H1 (cell line): Measurements from ENCODE around the gene GIPC1. TPM values are rescaled to one million over a fixed set of nuclear protein-coding genes. Genes with fewer than 3 reads are reported as not detected.

Source experiments
- BCL11A ChIP-seq, 2 experiments: IDR thresholded peaks; one replicate each; pipeline ENCODE4 v1.6.1; 2011; ENCODE audit warnings: low read depth in 2 of 2, low read length in 2 of 2, mild to moderate bottlenecking in 2 of 2
- GABPA ChIP-seq: IDR thresholded peaks from 2 replicates; pipeline ENCODE4 v1.6.1; 2011; ENCODE audit warnings: mild to moderate bottlenecking, low read length, moderate library complexity, borderline replicate concordance; ENCODE audit not compliant: insufficient read depth
- HDAC6 ChIP-seq: IDR thresholded peaks from one replicate; pipeline ENCODE4 v1.7.1; 2012; ENCODE audit warnings: low read depth, mild to moderate bottlenecking, inconsistent platforms, low read length, moderate library complexity
- POU5F1 ChIP-seq: IDR thresholded peaks from 2 replicates; pipeline ENCODE4 v1.6.1; 2011; ENCODE audit warnings: low read depth, mild to moderate bottlenecking, low read length, moderate library complexity
- RNF2 ChIP-seq: fragments of 200-900, 300-1000 bp; sonication (generic); IDR thresholded peaks from 2 replicates; pipeline ENCODE4 v1.7.1; 2016; ENCODE audit warnings: borderline replicate concordance, low read depth, mild to moderate bottlenecking, antibody characterized with exemption, low read length; ENCODE audit not compliant: poor library complexity, severe bottlenecking; ENCODE audit errors: missing control alignments
- RXRA ChIP-seq: IDR thresholded peaks from 2 replicates; pipeline ENCODE4 v1.6.1; 2011; ENCODE audit warnings: low read depth, mild to moderate bottlenecking, low read length, moderate library complexity; ENCODE audit not compliant: insufficient read depth
- SIN3A ChIP-seq, 2 experiments: IDR thresholded peaks in 1 of 2; conservative IDR thresholded peaks in 1 of 2; 2 replicates each; pipeline ENCODE4 v1.6.1; 2011 to 2012; ENCODE audit warnings: low read length in 2 of 2, improper control_type of control experiment in 1 of 2, low read depth in 1 of 2, mild to moderate bottlenecking in 1 of 2
- SRF ChIP-seq: IDR thresholded peaks from 2 replicates; pipeline ENCODE4 v1.6.1; 2011; ENCODE audit warnings: mild to moderate bottlenecking, low read depth, low read length, moderate library complexity
- ZNF274 ChIP-seq: IDR thresholded peaks from 2 replicates; pipeline ENCODE4 v1.7.0; 2012; ENCODE audit warnings: low read length, borderline replicate concordance; ENCODE audit errors: extremely low read depth
- polyA plus RNA-seq, 7 experiments: library from polyadenylated mRNA; depleted of rRNA in 3 of 7; stranded (reverse) in 5 of 7; unstranded in 2 of 7; fragments of >200 nt in 5 of 7; fragments of 200-250 nt in 2 of 7; gene quantifications; 1 replicate in 5 of 7; 2 replicates in 1 of 7; 4 replicates in 1 of 7; pipeline versions ENCODE4 v1.2.1 to v1.2.3, GENCODE V29; 2011 to 2013; ENCODE audit warnings: missing spikeins in 2 of 7, mixed read lengths in 2 of 7
- total RNA-seq: library from RNA; stranded (reverse); fragmentation: NEBNext Ultra II Directional; extraction: Animal tissue kit (Norgen Biotek cat#: 25700); gene quantifications from 2 replicates; pipeline ENCODE4 v1.2.1, GENCODE V29; 2021
- TF ChIP-seq, protein P1 (sequence below): fragments of 300-600 bp; sonication (generic); IDR thresholded peaks from 2 replicates; pipeline ENCODE4 v1.7.1; 2012; ENCODE audit warnings: low read length, moderate library complexity, mild to moderate bottlenecking, inconsistent platforms; ENCODE audit not compliant: insufficient replicate concordance
- TF ChIP-seq, protein P2 (sequence below): IDR thresholded peaks from 2 replicates; pipeline ENCODE4 v1.6.1; 2012; ENCODE audit warnings: inconsistent platforms

Gene GIPC1
- total and polyA plus RNA-seq, 2 of the 8 experiments (the other 6 are each of a cell fraction or from before 2014, with no cell fraction given) = 65.6 to 72.0 TPM

DNA sequence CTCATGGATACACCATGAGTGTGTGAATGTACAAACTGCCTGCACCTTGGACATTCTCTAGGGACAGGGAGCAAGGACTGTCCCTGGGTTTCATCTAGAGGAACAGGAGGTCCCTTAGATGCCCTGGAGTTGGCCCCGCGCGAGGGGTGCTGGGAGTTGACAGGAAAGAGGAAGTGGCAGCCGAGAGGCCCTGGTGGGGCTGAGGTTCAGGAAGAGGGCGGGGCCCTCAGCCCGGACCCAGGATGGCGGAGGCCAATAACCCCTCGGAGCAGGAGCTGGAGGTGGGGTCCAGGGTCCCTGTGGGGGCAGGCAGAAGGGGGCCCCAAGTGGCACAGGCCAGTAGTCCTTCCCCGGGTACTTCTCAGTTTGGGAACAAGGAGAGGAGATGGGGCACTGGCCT, 55.9 kb downstream of the GIPC1 start (continued):
- TF ChIP-seq, protein P1, sequence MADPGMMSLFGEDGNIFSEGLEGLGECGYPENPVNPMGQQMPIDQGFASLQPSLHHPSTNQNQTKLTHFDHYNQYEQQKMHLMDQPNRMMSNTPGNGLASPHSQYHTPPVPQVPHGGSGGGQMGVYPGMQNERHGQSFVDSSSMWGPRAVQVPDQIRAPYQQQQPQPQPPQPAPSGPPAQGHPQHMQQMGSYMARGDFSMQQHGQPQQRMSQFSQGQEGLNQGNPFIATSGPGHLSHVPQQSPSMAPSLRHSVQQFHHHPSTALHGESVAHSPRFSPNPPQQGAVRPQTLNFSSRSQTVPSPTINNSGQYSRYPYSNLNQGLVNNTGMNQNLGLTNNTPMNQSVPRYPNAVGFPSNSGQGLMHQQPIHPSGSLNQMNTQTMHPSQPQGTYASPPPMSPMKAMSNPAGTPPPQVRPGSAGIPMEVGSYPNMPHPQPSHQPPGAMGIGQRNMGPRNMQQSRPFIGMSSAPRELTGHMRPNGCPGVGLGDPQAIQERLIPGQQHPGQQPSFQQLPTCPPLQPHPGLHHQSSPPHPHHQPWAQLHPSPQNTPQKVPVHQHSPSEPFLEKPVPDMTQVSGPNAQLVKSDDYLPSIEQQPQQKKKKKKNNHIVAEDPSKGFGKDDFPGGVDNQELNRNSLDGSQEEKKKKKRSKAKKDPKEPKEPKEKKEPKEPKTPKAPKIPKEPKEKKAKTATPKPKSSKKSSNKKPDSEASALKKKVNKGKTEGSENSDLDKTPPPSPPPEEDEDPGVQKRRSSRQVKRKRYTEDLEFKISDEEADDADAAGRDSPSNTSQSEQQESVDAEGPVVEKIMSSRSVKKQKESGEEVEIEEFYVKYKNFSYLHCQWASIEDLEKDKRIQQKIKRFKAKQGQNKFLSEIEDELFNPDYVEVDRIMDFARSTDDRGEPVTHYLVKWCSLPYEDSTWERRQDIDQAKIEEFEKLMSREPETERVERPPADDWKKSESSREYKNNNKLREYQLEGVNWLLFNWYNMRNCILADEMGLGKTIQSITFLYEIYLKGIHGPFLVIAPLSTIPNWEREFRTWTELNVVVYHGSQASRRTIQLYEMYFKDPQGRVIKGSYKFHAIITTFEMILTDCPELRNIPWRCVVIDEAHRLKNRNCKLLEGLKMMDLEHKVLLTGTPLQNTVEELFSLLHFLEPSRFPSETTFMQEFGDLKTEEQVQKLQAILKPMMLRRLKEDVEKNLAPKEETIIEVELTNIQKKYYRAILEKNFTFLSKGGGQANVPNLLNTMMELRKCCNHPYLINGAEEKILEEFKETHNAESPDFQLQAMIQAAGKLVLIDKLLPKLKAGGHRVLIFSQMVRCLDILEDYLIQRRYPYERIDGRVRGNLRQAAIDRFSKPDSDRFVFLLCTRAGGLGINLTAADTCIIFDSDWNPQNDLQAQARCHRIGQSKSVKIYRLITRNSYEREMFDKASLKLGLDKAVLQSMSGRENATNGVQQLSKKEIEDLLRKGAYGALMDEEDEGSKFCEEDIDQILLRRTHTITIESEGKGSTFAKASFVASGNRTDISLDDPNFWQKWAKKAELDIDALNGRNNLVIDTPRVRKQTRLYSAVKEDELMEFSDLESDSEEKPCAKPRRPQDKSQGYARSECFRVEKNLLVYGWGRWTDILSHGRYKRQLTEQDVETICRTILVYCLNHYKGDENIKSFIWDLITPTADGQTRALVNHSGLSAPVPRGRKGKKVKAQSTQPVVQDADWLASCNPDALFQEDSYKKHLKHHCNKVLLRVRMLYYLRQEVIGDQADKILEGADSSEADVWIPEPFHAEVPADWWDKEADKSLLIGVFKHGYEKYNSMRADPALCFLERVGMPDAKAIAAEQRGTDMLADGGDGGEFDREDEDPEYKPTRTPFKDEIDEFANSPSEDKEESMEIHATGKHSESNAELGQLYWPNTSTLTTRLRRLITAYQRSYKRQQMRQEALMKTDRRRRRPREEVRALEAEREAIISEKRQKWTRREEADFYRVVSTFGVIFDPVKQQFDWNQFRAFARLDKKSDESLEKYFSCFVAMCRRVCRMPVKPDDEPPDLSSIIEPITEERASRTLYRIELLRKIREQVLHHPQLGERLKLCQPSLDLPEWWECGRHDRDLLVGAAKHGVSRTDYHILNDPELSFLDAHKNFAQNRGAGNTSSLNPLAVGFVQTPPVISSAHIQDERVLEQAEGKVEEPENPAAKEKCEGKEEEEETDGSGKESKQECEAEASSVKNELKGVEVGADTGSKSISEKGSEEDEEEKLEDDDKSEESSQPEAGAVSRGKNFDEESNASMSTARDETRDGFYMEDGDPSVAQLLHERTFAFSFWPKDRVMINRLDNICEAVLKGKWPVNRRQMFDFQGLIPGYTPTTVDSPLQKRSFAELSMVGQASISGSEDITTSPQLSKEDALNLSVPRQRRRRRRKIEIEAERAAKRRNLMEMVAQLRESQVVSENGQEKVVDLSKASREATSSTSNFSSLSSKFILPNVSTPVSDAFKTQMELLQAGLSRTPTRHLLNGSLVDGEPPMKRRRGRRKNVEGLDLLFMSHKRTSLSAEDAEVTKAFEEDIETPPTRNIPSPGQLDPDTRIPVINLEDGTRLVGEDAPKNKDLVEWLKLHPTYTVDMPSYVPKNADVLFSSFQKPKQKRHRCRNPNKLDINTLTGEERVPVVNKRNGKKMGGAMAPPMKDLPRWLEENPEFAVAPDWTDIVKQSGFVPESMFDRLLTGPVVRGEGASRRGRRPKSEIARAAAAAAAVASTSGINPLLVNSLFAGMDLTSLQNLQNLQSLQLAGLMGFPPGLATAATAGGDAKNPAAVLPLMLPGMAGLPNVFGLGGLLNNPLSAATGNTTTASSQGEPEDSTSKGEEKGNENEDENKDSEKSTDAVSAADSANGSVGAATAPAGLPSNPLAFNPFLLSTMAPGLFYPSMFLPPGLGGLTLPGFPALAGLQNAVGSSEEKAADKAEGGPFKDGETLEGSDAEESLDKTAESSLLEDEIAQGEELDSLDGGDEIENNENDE = no peak
- TF ChIP-seq HDAC6 (no peak), POU5F1 (no peak), BCL11A (IDR thresholded peaks at IDR 0.05; ENCODE audit: low read depth in 2 of 2, low read length in 2 of 2) (no peak), SRF (no peak), ZNF274 (no peak), RXRA (no peak), RNF2 (no peak), SIN3A (conservative IDR thresholded peaks at IDR 0.05 in 1 of 2, IDR thresholded peaks at IDR 0.05 in 1 of 2; ENCODE audit: low read depth in 1 of 2, low read length in 2 of 2) (no peak), GABPA (no peak)
- TF ChIP-seq, protein P2, sequence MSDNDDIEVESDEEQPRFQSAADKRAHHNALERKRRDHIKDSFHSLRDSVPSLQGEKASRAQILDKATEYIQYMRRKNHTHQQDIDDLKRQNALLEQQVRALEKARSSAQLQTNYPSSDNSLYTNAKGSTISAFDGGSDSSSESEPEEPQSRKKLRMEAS = no peak
